ENCODE measurements around the gene DLG4. TPM values are rescaled to one million over a fixed set of nuclear protein-coding genes. Genes with fewer than 3 reads are reported as not detected.

Gene DLG4
- total RNA-seq, 1 experiment from 2014 or later, result 38.3 TPM

DNA sequence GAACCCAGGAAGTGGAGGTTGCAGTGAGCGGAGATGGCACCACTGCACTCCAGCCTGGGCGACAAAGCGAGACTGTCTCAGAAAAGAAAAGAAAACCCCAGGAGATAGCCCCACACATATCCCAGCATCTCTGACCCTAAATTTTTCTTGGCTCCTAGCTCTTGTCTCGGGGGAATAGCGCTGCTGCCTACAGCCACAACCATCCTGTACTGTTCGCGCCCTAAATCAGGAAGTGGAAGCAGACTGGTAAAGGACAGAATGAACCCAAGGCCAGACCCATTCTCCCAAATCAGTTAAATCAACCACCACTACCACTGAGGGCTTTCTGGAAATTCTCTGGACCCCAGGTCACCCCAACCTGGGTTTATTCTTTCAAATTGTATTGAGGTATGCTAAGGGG lies 30.2 kb upstream of the DLG4 start:
- Histone ChIP-seq H4K5ac (ENCODE audit: insufficient read length, low read depth, low read length) (no peak overlapping the region), H3K9ac (ENCODE audit: extremely low read depth, insufficient read length, low read length) (no peak overlapping the region), H4K8ac (replicated peaks; ENCODE audit: insufficient read length, low read depth, low read length) (no peak overlapping the region), H2AFZ (ENCODE audit: low read length) (no peak overlapping the region), H3K4ac (ENCODE audit: low read depth, low read length) (no peak overlapping the region), H4K20me1 (ENCODE audit: control insufficient read depth, insufficient read depth, insufficient read length) (no peaks in the 10 kb centered on the region), H3K4me1 (ENCODE audit: insufficient read depth, low read length) (no peaks in the 10 kb centered on the region; the same call in 1 of the 2 replicates), H3K9me3 (ENCODE audit: control insufficient read depth, low read depth, low read length) (no peaks in the 10 kb centered on the region), H3K23me2 (ENCODE audit: insufficient read length, low read depth, low read length, poor library complexity, severe bottlenecking) (peaks cover 6% of the 10 kb centered on the region), H3K23ac (ENCODE audit: insufficient read length, low read depth, low read length) (no peak overlapping the region), H2BK12ac (ENCODE audit: insufficient read length, low read depth, low read length) (no peak overlapping the region), H3K79me1 (ENCODE audit: insufficient read depth, low read depth, low read length, poor library complexity, severe bottlenecking) (peaks cover 13% of the 10 kb centered on the region), H2BK20ac (ENCODE audit: low read depth, low read length, poor library complexity, severe bottlenecking) (no peak overlapping the region), H2BK120ac (ENCODE audit: low read depth, low read length, poor library complexity, severe bottlenecking) (no peak overlapping the region), H3K18ac (ENCODE audit: insufficient read length, low read depth, low read length) (no peak overlapping the region), H3K27ac (ENCODE audit: insufficient read length, low read depth, low read length) (no peak overlapping the region), H3K27me3 (ENCODE audit: insufficient read depth, low read length) (no peaks in the 10 kb centered on the region), H3K4me2 (ENCODE audit: insufficient read depth, insufficient read length, low read length) (peak overlapping the region; percentile 79), H3K79me2 (ENCODE audit: insufficient read depth, low read length) (peaks cover 23% of the 10 kb centered on the region; the same call in 1 of the 2 replicates), H3K14ac (ENCODE audit: insufficient read depth, low read length) (no peak overlapping the region), H2BK15ac (ENCODE audit: low read depth, low read length) (no peak overlapping the region), H2AK5ac (ENCODE audit: insufficient read length, low read length) (no peak overlapping the region), H4K91ac (ENCODE audit: insufficient read length, low read depth, low read length) (no peak overlapping the region), H3K56ac (ENCODE audit: insufficient read length, low read depth, low read length) (no peak overlapping the region), H2BK5ac (ENCODE audit: insufficient read length, low read length) (no peak overlapping the region), H3T11ph (ENCODE audit: low read length) (no peak overlapping the region)
- Mint-ChIP-seq H3K9me3 (no peaks in the 10 kb centered on the region), H3K4me3 (peak overlapping the region; percentile 90 to 95), H3K27me3 (ENCODE audit: low read depth) (no peaks in the 10 kb centered on the region), H3K27ac (peak overlapping the region in 1 of 3 experiments; percentile 82; a peak in 3 of 7 replicates), H3K36me3 (ENCODE audit: insufficient read depth in 1 of 3, low read depth in 3 of 3) (peaks cover 21 to 39% (median 33%) of the 10 kb centered on the region in 3 experiments), H3K4me1 (peaks cover 31 to 34% of the 10 kb centered on the region in 2 experiments)
- DNase-seq, result no peak
- TF ChIP-seq, protein P1, sequence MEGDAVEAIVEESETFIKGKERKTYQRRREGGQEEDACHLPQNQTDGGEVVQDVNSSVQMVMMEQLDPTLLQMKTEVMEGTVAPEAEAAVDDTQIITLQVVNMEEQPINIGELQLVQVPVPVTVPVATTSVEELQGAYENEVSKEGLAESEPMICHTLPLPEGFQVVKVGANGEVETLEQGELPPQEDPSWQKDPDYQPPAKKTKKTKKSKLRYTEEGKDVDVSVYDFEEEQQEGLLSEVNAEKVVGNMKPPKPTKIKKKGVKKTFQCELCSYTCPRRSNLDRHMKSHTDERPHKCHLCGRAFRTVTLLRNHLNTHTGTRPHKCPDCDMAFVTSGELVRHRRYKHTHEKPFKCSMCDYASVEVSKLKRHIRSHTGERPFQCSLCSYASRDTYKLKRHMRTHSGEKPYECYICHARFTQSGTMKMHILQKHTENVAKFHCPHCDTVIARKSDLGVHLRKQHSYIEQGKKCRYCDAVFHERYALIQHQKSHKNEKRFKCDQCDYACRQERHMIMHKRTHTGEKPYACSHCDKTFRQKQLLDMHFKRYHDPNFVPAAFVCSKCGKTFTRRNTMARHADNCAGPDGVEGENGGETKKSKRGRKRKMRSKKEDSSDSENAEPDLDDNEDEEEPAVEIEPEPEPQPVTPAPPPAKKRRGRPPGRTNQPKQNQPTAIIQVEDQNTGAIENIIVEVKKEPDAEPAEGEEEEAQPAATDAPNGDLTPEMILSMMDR (conservative IDR thresholded peaks at IDR 0.05), result no peak
- no CpG with 5 or more reads among the region's 7 CpGs for WGBS (ENCODE audit: extremely low coverage, insufficient read length, low lambda C conversion rate)

Measured in H9 (cell line).